ENCODE data around the gene P2RY6. TPM values are rescaled to one million over a fixed set of nuclear protein-coding genes. Genes with fewer than 3 reads are reported as not detected.

The P2RY6 gene
- total and polyA plus RNA-seq, 10 of the 15 experiments (the other 5 are each of a cell fraction or from before 2014, with no cell fraction given) = 0.05 to 0.90 (median 0.22) TPM; not detected in 4

- Histone ChIP-seq H3K9ac (ENCODE audit: control insufficient read depth, insufficient read depth, low read length) (no peak overlapping the region), H3K79me2 (ENCODE audit: control insufficient read depth, insufficient read depth, low read length) (no peaks in the 10 kb centered on the region), H4K20me1 (ENCODE audit: control insufficient read depth, insufficient read depth) (no peaks in the 10 kb centered on the region), H3K9me3 (replicated peaks; ENCODE audit: control insufficient read depth, insufficient read depth, low read length) (no peaks in the 10 kb centered on the region), H3K36me3 (ENCODE audit: control insufficient read depth in 2 of 2, insufficient read depth in 2 of 2, low read length in 1 of 2) (no peaks in the 10 kb centered on the region), H2AFZ (ENCODE audit: control insufficient read depth, low read depth, low read length) (no peak overlapping the region), H3K27me3 (replicated peaks in 1 of 2; ENCODE audit: control insufficient read depth in 2 of 2, insufficient read depth in 2 of 2, low read length in 1 of 2) (no peaks in the 10 kb centered on the region; a peak in 2 of 4 replicates), H3K4me3 (no peak overlapping the region), H3K4me1 (ENCODE audit: control insufficient read depth, insufficient read depth, low read length) (no peaks in the 10 kb centered on the region), H3K27ac (ENCODE audit: control insufficient read depth, insufficient read depth) (no peak overlapping the region), H3K4me2 (ENCODE audit: control insufficient read depth, insufficient read depth) (no peak overlapping the region)
- 63% methylated on average over 35 of the region's 35 CpGs for WGBS (ENCODE audit: insufficient coverage, insufficient replicate concordance, low lambda C conversion rate, missing lambda C conversion rate)
- ChIA-PET RAD21 (ENCODE audit: unreplicated experiment) (interaction anchor here (2.5 kb wide), 1 partner anchor 38 kb away, joined by 30 read pairs; no protein-coding TSS in a partner anchor), SMC1A (ENCODE audit: uncharacterized antibody, unreplicated experiment) (interaction anchor here (3.0 kb wide), 1 partner anchor 39 kb away, joined by 24 read pairs; no protein-coding TSS in a partner anchor), POLR2A (no interaction called here), CTCF (interaction anchor here (0.6 to 17.3 kb wide), 9 partner anchors 8 to 224 kb away, joined by 4 to 326 read pairs (median 10); partner anchors contain the start of gene ARHGEF17)
- ATAC-seq (no peak), FAIRE-seq (no peak), DNase-seq (ENCODE audit: low read depth, low spot score) (no peak)
- BruUV-seq (replicated peaks) = no TSS peak
- TF ChIP-seq MXI1 (IDR thresholded peaks at IDR 0.05; ENCODE audit: low read depth, low read length) (no peak), SUZ12 (IDR thresholded peaks at IDR 0.05; ENCODE audit: unreplicated experiment) (no peak), SIX5 (IDR thresholded peaks at IDR 0.05; ENCODE audit: low read depth, low read length, severe bottlenecking) (no peak)
- intact Hi-C loops (cut with micrococcal nuclease; ENCODE audit: unreplicated experiment) (no loop called here), in situ Hi-C loops (cut with MboI) (no loop called here)
Observed at GRCh38 chr11:73296501-73297230, 24.5 kb downstream of the P2RY6 start.

- no peaks in the 10 kb centered on the region for H3K79me2 ChIP-seq (ENCODE audit: control insufficient read depth, insufficient read depth, low read length)
- intact Hi-C loops (cut with micrococcal nuclease; ENCODE audit: unreplicated experiment) (no loop called here), in situ Hi-C loops (cut with MboI) (no loop called here)
- no peaks in the 10 kb centered on the region; a peak in 2 of 4 replicates for H3K27me3 ChIP-seq (replicated peaks in 1 of 2; ENCODE audit: control insufficient read depth in 2 of 2, insufficient read depth in 2 of 2, low read length in 1 of 2)
- POLR2A ChIA-PET = no interaction called here
- H3K9ac ChIP-seq (ENCODE audit: control insufficient read depth, insufficient read depth, low read length) = no peak overlapping the region
- H3K4me1 ChIP-seq (ENCODE audit: control insufficient read depth, insufficient read depth, low read length) = no peaks in the 10 kb centered on the region
- 67% methylated on average over 18 of the region's 18 CpGs for whole genome bisulfite sequencing (ENCODE audit: insufficient coverage, insufficient replicate concordance, low lambda C conversion rate, missing lambda C conversion rate)
- H3K4me2 ChIP-seq (ENCODE audit: control insufficient read depth, insufficient read depth) = no peak overlapping the region
- H4K20me1 ChIP-seq (ENCODE audit: control insufficient read depth, insufficient read depth) = no peaks in the 10 kb centered on the region
- BruUV-seq (replicated peaks) = no TSS peak
- CTCF ChIA-PET = interaction anchor here (0.6 to 17.3 kb wide), 10 partner anchors 8 to 224 kb away, joined by 4 to 326 read pairs (median 10); no protein-coding TSS in a partner anchor
- no peak overlapping the region for H3K27ac ChIP-seq (ENCODE audit: control insufficient read depth, insufficient read depth)
- no peak overlapping the region for H2AFZ ChIP-seq (ENCODE audit: control insufficient read depth, low read depth, low read length)
- ATAC-seq (no peak), FAIRE-seq (no peak), DNase-seq (ENCODE audit: low read depth, low spot score) (no peak)
- H3K4me3 ChIP-seq = no peak overlapping the region
- no peaks in the 10 kb centered on the region for H3K36me3 ChIP-seq (ENCODE audit: control insufficient read depth in 2 of 2, insufficient read depth in 2 of 2, low read length in 1 of 2)
- RAD21 ChIA-PET (ENCODE audit: unreplicated experiment) = interaction anchor here (0.8 to 13.3 kb wide), 4 partner anchors 10 to 82 kb away, joined by 3 to 227 read pairs (median 8); no protein-coding TSS in a partner anchor
- SMC1A ChIA-PET (ENCODE audit: uncharacterized antibody, unreplicated experiment) = interaction anchor here (0.9 to 3.0 kb wide), 4 partner anchors 10 to 612 kb away, joined by 3 to 24 read pairs (median 10); partner anchors contain the start of gene ARHGEF17
- H3K9me3 ChIP-seq (replicated peaks; ENCODE audit: control insufficient read depth, insufficient read depth, low read length) = no peaks in the 10 kb centered on the region
- TF ChIP-seq POU2F2 (IDR thresholded peaks at IDR 0.05; ENCODE audit: borderline replicate concordance, low read depth, low read length) (no peak), RELB (IDR thresholded peaks at IDR 0.05; ENCODE audit: low read depth) (no peak), ZNF592 (IDR thresholded peaks at IDR 0.05) (no peak), ZNF24 (IDR thresholded peaks at IDR 0.05) (no peak), SRF (IDR thresholded peaks at IDR 0.05; ENCODE audit: low read depth in 2 of 2, low read length in 2 of 2) (no peak), HDAC2 (IDR thresholded peaks at IDR 0.05) (no peak), ZNF384 (IDR thresholded peaks at IDR 0.05; ENCODE audit: borderline replicate concordance, low read depth, low read length) (no peak), RUNX3 (IDR thresholded peaks at IDR 0.05; ENCODE audit: low read length) (no peak)
Observed at GRCh38 chr11:73297231-73297590, 25.1 kb downstream of the P2RY6 start.
